GM10847 (cell line): ENCODE data around the gene TMEM273.

Source experiments
- POLR2A ChIP-seq: IDR thresholded peaks from 2 replicates; pipeline ENCODE4 v1.6.1; 2011; ENCODE audit not compliant: insufficient read length; ENCODE audit errors: extremely low read depth

TMEM273 gene

DNA sequence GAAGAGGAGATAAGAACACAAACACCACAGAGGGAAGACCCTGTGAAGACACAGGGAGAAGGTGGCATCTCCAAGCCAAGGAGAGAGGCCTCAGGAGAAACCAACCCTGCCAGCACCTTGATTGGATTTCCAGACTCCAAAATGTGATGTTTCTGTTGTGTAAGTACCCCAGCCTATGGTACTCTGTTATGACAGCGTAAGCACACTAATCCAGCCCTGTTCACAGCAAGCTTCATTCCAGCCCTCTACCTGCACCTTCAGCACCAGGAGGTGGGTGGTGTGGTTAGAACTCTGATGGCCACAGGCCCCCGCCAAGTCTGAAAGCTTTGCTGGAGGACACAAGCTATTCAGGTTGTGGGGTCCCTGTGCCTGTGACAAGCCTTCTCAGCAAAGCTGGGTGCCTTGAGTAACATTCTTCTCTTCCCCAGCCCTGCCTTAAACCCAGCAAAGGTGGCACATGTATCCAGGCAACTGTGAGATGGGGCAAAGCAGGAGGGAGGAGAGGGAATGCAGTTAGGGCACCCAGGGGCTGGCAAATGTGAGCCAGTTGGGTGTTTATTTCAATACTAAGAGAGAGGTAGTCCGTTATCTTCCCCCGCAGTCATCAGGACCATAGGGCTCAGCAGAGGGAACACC is 77.4 kb downstream of the TMEM273 start:
- TF ChIP-seq POLR2A = no peak

- TF ChIP-seq POLR2A = no peak
Observed at GRCh38 chr10:49109669-49110340, 78.4 kb downstream of the TMEM273 start.

DNA sequence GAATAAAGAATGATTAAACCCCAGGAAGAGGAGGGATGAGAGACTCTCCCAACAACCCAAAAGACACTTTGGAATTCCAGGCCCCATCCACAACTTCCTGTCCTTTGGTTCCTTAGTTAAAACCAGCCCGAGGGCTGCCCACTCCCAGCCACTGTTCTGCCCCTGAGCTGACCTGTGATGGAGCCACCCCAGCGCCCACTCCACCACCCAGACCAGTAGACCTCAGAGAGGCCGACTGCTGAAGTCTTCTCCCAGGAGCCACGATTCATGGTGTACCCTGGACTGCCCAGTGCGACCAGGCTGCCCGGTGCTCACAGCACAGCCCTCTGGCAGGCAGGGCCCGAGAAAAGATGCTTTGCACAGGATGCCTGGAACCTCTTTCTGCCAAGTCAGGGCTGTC is 79.5 kb downstream of the TMEM273 start:
- TF ChIP-seq POLR2A = no peak

- no peak for TF ChIP-seq POLR2A
Observed at GRCh38 chr10:49107887-49108267, 80.3 kb downstream of the TMEM273 start.

GRCh38 chr10:49107111-49107886 is 80.9 kb downstream of the TMEM273 start:
- no peak for TF ChIP-seq POLR2A

DNA sequence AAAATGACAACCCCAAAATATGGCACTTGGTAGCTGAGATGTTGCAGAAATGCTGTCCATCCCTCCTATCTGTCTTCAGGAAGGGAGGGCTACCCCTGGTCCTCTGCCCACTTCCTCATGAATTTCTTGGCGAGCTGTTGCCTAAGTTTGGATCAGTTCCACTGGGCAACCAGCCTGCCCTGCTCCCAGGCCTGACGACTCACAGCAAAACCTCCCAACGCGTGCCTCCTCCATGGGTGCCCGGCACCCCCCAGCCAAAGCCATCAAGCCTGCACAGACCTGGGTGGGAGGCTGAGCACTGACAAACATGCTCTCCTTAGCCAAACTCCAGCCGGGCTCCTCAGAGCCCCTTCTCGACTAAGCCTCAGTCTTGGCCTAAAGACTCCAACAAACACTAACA is 81.7 kb downstream of the TMEM273 start:
- no peak for TF ChIP-seq POLR2A

DNA sequence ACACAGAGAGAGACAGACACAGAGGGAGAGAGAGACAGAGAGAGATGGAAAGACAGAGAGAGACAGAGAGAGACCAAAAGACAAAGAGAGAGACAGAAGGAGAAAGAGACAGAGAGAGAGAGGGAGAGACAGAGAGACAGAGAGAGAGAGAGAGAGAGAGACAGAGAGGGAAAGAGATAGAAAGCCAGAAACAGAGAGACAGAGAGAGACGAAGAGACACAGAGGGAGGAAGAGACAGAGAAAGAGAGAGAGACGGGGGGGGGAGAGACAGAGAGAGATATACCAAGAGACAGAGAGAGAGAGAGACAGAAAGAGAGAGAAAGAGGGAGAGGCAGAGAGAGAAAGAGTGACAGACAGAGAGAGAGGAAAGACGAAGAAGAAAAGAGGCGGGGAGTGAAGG is 83.1 kb downstream of the TMEM273 start:
- no peak for TF ChIP-seq POLR2A
